ENCODE data around the gene UQCR11.

UQCR11 gene

DNA sequence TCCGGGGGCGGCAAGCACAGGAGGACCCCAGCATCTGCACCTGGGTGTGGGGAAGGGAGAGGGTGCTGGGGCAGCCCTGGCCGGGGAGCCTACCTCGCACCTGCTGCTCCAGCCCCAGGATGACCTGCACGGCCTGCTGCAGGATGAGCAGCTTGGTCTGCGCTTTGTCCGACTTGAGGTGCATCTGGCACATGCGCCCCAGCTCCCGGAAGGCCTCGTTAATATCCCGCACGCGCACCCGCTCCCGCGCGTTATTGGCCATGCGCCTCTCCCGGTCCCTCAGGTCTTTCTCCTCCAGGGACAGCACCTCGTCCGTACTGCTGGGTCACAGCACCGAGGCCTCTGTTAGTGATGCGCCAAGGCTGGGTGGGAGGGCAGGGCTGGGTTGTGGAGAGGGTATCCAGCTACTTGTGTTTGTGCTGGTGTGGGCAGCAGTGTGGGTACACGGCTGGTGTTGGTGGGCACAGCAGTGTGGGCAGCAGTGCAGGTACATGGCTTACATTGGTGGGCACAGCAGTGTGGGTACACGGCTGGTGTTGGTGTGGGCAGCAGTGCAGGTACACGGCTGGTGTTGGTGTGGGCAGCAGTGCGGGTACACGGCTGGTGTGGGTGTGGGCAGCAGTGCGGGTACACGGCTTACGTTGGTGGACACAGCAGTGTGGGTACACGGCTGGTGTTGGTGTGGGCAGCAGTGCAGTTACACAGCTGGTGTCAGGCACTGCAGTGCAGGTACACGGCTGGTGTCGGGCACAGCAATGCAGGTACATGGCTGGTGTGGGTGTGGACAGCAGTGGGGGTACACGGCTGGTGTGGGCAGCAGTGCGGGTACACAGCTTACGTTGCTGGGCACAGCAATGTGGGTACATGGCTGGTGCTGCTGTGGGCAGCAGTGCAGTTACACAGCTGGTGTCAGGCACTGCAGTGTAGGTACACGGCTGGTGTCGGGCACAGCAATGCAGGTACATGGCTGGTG, 7.1 kb upstream of the UQCR11 start:
- Mint-ChIP-seq H3K9me3 (no peaks in the 10 kb centered on the region), H3K4me3 (no peak overlapping the region), H3K36me3 (peaks cover 70% of the 10 kb centered on the region), H3K27me3 (no peaks in the 10 kb centered on the region), H3K4me1 (peaks cover 54% of the 10 kb centered on the region), H3K27ac (no peak overlapping the region)
- ATAC-seq = no peak

DNA sequence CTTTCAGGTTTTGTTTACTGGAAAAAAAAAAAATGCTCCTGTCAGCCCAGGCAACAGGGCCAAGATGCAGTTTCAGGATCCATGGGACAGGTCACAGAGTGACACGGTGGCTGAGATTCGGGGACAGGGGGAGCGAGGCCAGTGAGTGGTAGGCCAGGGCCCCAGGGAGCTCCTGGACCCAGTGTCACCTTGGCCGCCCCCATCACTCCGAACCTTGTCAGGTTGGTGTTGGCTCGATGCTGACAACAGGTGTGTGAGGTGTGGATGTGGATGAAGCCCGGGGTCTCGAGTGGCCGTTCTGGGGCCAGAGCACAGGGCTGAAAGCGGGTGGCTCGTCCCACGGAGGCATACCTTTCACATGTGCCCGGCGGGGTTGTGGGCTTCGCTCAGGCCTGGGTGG, 6.1 kb upstream of the UQCR11 start:
- Mint-ChIP-seq H3K4me1 (peaks cover 50% of the 10 kb centered on the region), H3K27me3 (no peaks in the 10 kb centered on the region), H3K27ac (no peak overlapping the region), H3K36me3 (peaks cover 59% of the 10 kb centered on the region), H3K9me3 (no peaks in the 10 kb centered on the region), H3K4me3 (no peak overlapping the region)
- no peak for ATAC-seq

DNA sequence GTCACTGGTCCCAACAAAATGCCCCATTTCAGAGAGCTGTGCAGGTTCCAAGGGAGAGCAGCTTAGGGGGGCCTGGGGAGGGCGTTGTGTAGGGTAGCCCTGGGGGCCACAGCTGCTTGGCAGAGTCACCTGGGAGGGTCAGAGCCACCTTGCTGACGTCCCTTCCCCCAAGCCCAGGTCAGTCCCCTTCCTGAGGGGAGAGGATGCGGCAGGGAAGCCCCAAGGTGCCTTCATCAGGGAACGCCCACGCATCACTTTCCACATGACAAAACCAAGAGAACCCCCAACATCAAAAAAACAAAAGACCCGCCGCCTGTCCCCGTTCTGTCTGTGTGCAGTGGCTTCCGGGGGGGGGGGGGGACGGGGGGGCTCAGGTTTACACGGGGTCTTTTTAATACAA, 5.3 kb upstream of the UQCR11 start:
- no peak overlapping the region for H3K27ac Mint-ChIP-seq
- peaks cover 53% of the 10 kb centered on the region for H3K36me3 Mint-ChIP-seq
- no peaks in the 10 kb centered on the region for H3K9me3 Mint-ChIP-seq
- peaks cover 57% of the 10 kb centered on the region for H3K4me1 Mint-ChIP-seq
- no peak overlapping the region for H3K4me3 Mint-ChIP-seq
- no peaks in the 10 kb centered on the region for H3K27me3 Mint-ChIP-seq
- ATAC-seq = no peak

DNA sequence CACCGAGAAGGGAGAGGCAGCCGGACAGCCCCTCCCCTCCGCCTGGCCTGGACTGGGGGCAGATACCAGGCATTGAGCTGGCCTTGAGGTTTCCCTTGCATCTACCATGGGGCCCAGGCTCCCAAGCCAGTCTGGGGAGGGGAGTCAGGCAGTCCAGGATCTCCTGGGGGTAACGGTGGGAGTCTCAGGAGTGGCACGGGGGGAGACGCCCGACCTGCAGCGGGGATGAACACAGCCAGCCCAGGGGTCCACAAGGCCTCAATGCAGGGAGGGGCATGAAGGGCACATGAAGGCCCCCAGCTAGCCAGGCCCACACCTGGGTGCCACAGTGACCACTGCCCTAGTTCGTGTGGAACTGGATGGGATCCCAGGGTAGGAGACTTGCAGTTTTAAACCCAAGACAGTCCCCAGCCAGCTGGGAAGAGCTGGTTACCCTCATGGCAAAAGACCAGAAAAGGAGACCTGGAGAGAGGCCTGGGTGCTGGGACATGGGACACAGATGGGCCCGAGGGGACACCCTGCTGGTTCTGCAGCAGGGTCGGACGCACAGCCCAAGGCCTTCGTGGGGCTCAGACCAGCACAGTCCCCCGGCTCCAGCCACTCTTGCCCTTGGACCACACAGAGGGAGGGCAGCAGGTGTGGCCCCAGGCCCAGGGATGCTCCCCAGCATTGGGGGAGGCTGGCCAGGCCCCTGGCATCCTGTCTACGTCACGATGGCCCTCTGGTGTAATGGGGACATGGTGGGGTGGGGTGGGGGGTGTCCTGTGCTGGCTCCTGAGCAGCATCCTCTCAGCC, 4.6 kb upstream of the UQCR11 start:
- Mint-ChIP-seq H3K4me3 (no peak overlapping the region), H3K4me1 (peaks cover 61% of the 10 kb centered on the region), H3K36me3 (peaks cover 46% of the 10 kb centered on the region), H3K9me3 (no peaks in the 10 kb centered on the region), H3K27ac (no peak overlapping the region), H3K27me3 (no peaks in the 10 kb centered on the region)
- no peak for ATAC-seq

DNA sequence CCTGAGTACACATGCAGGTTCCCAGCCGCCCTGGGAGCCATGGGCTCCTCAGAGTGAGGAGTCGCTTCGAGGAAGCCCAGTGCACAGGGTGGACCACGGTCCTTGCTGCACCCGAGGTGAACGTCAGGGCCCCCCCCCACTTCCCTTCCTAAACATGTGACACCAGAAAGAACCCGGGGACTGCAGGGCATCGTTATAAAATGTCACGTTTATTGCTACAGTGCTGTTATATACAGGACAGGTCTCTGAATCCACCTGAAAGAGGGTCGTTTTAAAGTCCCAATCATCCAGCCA, 3.8 kb upstream of the UQCR11 start:
- no peaks in the 10 kb centered on the region for H3K27me3 Mint-ChIP-seq
- H3K9me3 Mint-ChIP-seq = no peaks in the 10 kb centered on the region
- H3K27ac Mint-ChIP-seq = peak overlapping the region; percentile 44
- H3K4me3 Mint-ChIP-seq = no peak overlapping the region
- ATAC-seq = no peak
- H3K4me1 Mint-ChIP-seq = peaks cover 64% of the 10 kb centered on the region
- H3K36me3 Mint-ChIP-seq = peaks cover 38% of the 10 kb centered on the region

DNA sequence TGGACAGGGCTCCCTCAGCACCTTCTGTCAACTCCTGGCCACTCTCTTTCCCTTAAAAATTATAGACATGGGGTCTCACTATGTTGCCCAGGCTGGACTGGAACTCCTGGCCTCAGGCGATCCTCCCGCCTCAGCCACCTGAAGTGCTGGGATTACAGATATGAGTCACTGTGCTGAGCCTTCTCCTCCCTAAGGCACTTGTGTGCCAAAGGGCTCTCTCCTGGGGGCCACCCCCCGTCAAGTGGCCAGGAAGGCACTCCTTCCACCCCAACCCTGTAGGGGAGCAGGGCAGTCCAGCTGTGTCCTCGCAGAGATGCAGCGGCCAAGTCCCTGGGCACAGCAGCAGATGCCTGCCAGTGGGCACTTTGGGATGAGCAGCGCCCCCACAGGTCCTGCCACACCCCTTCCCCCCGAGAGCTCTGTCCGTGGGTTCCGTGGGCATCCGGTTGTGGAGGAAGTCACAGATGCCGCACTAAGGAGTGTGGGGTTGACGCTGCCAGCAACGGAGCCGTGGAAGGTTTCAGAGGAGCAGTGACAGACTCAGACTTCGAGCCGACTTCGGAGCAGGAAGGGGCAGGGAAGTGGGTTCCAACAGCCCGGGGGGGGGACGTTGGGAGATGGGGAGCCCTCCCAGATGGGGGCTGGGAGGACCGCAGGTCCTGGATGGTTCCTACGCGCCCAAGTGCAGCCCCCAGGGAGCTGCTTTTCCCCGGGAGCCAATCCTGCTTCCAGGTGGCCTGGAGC, 3.3 kb upstream of the UQCR11 start:
- Mint-ChIP-seq H3K27ac (peak overlapping the region; percentile 44), H3K4me1 (peaks cover 62% of the 10 kb centered on the region), H3K9me3 (no peaks in the 10 kb centered on the region), H3K27me3 (no peaks in the 10 kb centered on the region), H3K36me3 (peaks cover 33% of the 10 kb centered on the region), H3K4me3 (peak overlapping the region; percentile 12)
- ATAC-seq = no peak

DNA sequence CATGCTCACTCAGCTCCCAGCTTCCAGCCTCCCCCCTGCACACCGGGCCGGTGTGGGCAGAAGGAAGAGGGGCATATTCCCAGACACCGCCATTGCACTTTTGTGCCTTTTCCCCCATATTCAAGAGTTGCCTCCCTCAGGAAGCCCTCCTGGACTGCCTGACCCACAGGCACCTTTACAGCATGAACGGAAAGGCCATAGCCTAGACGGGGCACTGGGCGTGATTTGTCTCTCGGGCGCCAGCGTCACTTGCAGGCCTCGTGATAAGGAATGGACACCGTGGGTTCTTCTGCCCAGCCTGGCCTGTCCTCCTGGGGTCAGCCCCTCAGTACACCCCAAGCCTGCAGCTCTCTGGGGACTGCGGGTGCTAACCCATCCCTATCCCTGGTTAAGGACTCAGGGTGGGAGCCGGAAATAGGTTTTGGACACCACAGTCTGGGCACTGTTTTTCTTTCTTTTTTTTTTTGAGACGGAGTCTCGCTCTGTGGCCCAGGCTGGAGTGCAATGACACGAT, 933 bp upstream of the UQCR11 start:
- Mint-ChIP-seq H3K4me1 (peaks cover 61% of the 10 kb centered on the region), H3K9me3 (no peaks in the 10 kb centered on the region), H3K27ac (peak overlapping the region; percentile 94), H3K36me3 (peaks cover 16% of the 10 kb centered on the region), H3K27me3 (no peaks in the 10 kb centered on the region), H3K4me3 (peak overlapping the region; percentile 95)
- ATAC-seq = no peak

DNA sequence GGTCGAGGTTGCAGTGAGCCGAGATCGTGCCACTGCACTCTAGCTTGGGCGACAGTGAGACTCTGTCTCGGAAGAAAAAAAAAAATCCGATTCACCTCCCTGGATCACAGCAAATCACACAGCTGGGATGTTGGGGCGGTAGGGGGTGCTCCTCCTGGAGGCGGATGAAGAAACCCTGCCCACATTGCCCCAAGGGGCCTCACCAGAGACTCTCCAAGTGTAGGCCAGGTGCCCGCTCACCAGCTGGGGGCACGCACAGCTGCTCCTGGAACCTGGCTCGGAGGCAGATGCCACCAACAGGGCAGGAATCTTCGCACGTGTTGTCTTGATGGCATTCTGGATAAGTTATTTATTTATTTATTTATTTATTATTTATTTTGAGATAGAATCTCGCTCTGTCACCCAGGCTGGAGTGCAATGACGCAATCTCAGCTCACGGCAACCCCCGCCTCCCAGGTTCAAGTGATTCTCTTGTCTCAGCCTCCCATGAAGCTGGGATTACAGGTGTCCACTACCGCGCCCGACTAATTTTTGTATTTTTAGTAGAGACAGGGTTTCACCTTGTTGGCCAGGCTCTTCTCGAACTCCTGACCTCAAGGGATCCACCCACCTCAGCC, 3.1 kb downstream of the UQCR11 start:
- H3K4me1 Mint-ChIP-seq = peaks cover 42% of the 10 kb centered on the region
- ATAC-seq = no peak
- no peak overlapping the region for H3K4me3 Mint-ChIP-seq
- no peaks in the 10 kb centered on the region for H3K27me3 Mint-ChIP-seq
- no peak overlapping the region for H3K27ac Mint-ChIP-seq
- no peaks in the 10 kb centered on the region for H3K9me3 Mint-ChIP-seq
- H3K36me3 Mint-ChIP-seq = peaks cover 8% of the 10 kb centered on the region

DNA sequence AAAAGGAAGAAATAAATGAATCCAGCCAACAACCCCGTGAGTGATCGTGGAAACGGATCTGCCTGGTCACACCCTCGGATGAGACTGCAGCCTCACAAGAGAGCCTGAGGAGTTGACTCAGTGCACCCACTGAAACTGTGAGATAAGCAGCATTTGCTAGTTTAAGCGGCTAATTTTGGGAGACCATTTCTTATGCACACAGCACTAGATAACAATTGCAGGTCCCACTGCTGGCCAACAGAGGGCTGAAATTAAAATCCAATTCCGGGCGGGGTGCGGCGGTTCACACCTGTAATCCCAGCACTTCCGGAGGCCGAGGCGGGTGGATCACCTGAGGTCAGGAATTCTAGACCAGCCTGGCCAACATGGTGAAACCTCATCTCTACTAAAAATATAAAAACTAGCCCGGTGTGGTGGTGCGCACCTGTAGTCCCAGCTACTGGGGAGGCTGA, 3.6 kb downstream of the UQCR11 start:
- Mint-ChIP-seq H3K36me3 (peaks cover 12% of the 10 kb centered on the region), H3K27ac (no peak overlapping the region), H3K4me3 (no peak overlapping the region), H3K4me1 (peaks cover 43% of the 10 kb centered on the region), H3K27me3 (no peaks in the 10 kb centered on the region), H3K9me3 (no peaks in the 10 kb centered on the region)
- ATAC-seq = no peak

DNA sequence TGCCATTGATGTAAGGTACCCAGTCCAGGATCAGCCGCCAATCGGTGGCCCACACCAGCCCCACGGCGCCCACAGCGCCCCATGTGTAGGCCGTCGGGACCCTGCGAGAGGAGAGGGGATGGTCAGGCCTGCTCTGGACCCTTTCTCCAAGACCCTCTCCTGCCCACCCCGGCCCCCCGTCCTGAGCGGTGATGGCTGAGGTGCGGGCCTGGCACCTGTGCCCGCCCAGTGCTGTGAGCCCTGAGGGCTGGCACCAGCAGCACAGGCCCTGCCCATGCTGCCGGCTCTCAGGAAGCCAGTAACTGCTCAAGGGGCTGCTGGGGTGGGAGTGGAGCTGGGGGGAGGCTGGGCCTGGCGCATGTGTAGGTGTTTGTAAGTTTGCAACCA, 5.8 kb downstream of the UQCR11 start:
- no peak for ATAC-seq
- peaks cover 22% of the 10 kb centered on the region for H3K36me3 Mint-ChIP-seq
- H3K27ac Mint-ChIP-seq = no peak overlapping the region
- H3K4me3 Mint-ChIP-seq = no peak overlapping the region
- peaks cover 26% of the 10 kb centered on the region for H3K4me1 Mint-ChIP-seq
- H3K27me3 Mint-ChIP-seq = no peaks in the 10 kb centered on the region
- H3K9me3 Mint-ChIP-seq = no peaks in the 10 kb centered on the region

DNA sequence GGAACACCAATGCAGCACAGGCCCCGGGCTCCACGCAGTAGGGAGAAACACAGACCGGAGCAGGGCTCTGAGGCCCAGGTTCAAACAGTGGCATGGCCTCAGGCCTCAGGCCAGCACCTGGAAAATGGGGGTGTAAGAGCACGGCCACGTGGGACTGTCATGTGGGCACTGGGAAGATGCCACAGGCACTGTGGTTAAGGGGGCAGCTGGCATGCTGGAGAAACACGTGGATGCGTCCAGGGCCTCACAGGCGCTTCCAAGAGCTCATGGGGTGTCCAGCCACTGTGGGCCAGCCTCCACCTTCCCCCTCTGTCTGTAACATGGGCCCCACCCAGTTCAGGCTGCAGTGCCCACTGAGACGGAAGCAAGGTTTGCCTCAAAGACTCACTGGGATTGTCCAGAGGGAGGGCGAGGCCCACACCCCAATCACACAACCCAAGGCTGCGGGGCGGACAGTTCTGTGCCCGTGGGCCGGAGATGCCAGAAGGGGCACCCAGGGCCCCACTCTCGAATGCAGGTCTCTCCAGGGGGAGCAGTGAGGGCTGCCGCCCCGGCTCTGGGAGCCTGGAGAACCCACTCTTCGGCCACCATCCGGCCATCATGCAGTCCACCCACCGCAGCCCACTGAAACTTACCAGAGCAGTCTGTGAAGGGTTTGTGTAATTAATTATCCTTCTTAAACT, 6.3 kb downstream of the UQCR11 start:
- Mint-ChIP-seq H3K27ac (no peak overlapping the region), H3K27me3 (no peaks in the 10 kb centered on the region), H3K36me3 (peaks cover 22% of the 10 kb centered on the region), H3K4me3 (no peak overlapping the region), H3K9me3 (no peaks in the 10 kb centered on the region), H3K4me1 (peaks cover 20% of the 10 kb centered on the region)
- ATAC-seq = peak; percentile 17

DNA sequence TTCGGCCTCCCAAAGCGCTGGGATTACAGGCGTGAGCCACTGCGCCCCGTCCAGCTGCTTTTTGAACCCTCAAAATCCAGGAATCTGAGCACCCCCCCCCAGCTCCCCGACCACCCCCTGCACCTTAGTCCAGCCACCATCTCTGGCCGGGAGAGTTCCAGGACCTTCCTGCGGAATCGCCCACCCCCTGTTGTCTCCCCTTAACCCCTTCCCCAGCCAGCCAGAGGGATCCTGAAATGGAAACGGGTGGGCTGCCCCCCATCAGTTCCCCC, 11.8 kb downstream of the UQCR11 start:
- Mint-ChIP-seq H3K27me3 (no peaks in the 10 kb centered on the region), H3K4me1 (peaks cover 42% of the 10 kb centered on the region), H3K27ac (peak overlapping the region; percentile 92), H3K9me3 (no peaks in the 10 kb centered on the region), H3K4me3 (peak overlapping the region; percentile 92), H3K36me3 (peaks cover 22% of the 10 kb centered on the region)
- no peak for ATAC-seq

DNA sequence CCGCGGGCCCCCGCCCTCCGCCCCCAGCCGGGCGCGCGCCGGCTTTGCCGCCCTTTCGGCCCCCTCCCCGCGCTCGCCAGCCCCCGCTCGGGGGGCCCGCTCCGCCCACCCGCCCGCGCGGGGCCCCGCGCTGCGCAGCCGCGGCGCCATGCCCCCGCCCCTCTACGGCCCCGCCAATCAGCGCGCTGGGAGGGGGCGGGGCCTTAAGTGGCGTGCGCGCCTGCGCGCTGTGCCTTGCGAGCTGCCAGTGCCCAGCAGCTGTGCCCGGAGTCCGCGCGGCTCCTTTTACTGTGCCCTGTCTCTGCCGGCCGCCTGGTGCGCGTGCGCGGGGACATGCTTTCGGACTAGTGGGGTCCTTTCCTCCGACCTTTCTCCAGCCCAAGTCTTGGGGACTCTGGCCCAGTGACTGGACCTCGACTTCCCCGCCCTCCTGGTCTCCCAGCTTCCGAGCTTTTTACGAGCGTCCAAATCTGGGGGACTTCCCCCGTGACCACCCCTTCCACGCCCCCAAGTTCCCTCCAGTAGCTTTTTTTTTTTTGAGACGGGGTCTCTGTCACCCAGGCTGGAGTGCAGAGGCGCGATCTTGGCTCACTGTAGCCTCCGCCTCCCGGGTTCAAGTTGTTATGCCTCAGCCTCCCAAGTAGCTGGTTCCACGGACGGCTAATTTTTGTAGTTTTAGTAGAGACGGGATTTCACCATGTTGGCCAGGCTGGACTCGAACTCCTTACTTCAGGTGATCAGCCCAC, 12.3 kb downstream of the UQCR11 start, which contains the start of gene MBD3:
Gene MBD3 (minus strand): TSS at position 111 of the 746 bp plus-strand sequence. CDS start 234 bp downstream, outside the sequence.
- Mint-ChIP-seq H3K4me3 (peak within 1 kb of the TSS; percentile 92), H3K27ac (peak within 1 kb of the TSS; percentile 92), H3K27me3 (no peaks in the 10 kb centered on the region), H3K4me1 (peaks cover 44% of the 10 kb centered on the region), H3K9me3 (no peaks in the 10 kb centered on the region), H3K36me3 (peaks cover 21% of the 10 kb centered on the region)
- peak; percentile 92 for ATAC-seq
